ENCODE measurements around the gene SMIM17.
"Not testable (repeated sequence)": the region's sequence is repeated elsewhere in the genome, so short reads cannot be mapped to it uniquely, and the experiment has no call there.

The SMIM17 gene

GRCh38 chr19:56660381-56661107 is 17.6 kb downstream of the SMIM17 start:
- DNase-seq, result no peak

DNA sequence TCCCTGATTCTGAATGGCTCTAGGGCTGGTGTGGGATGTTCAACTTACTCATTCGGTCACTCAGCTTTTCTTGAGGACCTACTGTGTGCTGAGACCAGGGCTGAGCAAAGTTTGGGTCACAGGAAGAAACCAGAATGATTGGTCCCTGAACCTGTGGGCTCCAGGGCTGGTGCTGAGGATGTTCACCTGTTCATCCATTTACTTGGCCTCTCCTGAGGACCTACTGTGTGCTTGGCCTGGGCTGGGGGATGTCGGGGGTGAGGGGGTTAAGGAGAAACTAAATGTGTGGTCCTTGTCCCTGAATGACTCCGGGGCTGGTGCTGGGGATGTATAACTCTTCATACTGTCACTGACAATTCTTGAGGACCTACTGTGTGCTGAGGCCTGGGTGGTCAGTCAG is 18.3 kb downstream of the SMIM17 start:
- DNase-seq, result no peak

DNA sequence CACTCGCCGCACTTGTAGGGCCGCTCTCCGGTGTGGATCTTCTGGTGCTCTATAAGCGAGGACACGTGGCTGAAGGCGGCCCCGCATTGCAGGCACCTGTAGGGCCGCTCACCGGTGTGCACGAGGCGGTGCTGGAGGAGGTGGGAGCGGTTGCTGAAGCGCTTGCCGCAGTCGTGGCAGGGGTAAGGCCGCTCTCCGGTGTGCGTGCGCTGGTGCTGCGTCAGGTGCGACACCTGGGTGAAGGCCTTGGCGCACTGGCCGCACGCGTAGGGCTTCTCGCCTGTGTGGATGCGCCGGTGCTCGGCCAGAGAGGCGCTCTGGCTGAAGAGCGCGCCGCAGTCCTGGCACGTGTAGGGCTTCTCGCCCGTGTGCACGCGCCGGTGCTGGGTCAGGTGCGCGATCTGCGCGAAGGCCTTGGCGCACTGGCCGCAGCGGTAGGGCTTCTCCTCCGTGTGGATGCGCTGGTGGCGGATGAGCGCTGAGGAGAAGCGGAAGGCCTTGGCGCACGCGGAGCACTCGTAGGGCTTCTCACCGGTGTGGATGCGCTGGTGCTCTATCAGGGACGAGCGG is 21.1 kb downstream of the SMIM17 start:
- DNase-seq, result no peak

GRCh38 chr19:56664511-56664910 is 21.6 kb downstream of the SMIM17 start:
- DNase-seq, result no peak

DNA sequence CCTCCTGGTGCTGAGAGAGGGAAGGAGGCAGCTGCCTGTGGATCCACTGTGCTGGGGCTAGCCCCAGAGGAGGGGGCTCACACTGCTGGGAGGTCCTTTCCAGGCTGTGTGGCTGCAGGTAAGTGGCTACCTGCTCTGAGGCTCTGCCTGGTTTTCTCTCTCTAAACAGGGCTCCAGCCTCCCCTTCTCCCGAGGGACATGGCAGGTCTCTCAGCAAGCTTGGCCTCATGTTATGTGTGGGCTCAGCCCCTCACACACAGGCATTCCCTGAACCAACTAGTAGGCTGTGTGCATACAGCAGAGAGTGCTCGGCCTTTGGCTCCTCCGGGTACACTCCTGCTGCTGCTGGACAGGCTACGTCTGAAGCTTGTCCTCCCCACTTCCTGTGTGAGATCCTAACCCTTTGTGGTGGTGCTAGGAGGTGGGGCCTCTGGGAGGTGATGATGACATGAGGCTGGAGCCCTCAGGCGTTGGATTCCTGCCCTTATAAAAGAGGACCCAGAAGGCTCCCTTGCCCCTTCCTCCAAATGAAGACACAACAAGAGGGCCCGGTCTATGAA is 24.4 kb downstream of the SMIM17 start:
- DNase-seq, result no peak

- no peak for DNase-seq
Observed at GRCh38 chr19:56668676-56669075, 25.7 kb downstream of the SMIM17 start.

DNA sequence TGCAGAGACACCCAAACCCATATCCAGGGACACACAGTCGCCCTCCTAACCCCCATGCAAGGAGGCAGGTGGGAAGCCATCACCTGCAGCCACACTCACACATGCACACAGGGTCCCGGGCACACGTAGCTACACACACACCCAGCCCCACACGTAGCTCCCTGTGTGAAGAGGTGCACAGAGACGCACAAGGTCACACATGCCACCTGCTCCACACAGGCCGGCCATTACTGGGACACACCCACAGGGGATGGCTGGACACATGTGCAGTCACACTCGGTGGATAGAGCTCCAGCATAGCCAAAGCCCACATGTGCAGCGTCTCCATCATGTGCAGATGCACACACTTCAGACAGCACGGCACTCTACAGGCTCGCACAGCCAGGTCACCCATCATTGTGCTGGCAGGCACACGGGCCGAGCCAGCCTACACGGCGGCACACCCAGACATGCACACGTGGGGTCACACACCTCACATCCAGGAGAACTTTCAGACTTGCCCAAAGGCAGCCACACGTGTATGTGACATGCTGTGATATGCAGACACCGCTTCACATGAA is 27.5 kb downstream of the SMIM17 start:
- no peak for DNase-seq

- DNase-seq, result no peak
Observed at GRCh38 chr19:56670961-56671612, 28.1 kb downstream of the SMIM17 start.

GRCh38 chr19:56671613-56671994 is 28.6 kb downstream of the SMIM17 start, which contains the start of gene ZNF835:
ZNF835 (minus strand) TSS chr19:56671757; CDS start chr19:56665198, 6,559 bp downstream.
- no peak for DNase-seq

DNA sequence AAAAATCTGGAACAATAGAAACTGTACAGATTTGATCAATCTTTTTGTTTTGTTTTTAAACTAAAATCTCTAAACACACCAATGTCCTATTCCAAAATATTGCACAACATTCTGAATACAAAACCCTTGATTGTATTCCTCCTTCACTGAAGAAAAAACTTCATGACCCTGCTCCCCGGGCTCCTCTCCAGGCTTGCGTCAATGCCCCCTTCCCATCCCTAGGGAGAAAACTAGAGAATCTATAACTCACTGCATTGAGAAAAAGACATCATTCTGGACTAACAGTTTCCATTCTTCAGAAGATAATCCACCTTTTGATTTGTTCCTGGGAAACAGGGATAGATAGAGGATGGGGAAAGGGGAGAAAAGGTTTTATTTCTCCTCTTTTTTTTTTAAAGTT is 29.7 kb downstream of the SMIM17 start:
- DNase-seq, result not testable (repeated sequence)

GRCh38 chr19:56678205-56678604 is 35.2 kb downstream of the SMIM17 start:
- DNase-seq, result no peak

DNA sequence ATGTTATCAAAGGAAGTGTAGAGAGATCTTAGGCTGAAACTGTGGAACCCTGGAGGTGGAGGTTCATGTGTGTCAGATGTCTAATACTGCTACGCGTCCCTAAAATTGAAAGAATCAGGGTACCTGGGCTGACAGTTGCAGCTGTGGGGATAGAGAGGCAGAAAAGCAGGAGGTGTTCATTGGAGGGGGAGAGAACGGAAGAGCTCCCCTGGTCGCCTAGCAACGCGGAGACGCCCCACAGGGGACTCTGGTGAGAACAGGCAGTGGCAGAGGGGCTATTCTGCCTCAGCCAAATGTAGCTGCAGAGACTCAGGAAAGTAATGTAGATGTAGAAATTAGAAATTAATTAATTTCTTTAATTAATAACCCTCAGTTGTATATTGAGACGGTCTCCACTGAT is 38.7 kb downstream of the SMIM17 start:
- DNase-seq, result no peak

DNA sequence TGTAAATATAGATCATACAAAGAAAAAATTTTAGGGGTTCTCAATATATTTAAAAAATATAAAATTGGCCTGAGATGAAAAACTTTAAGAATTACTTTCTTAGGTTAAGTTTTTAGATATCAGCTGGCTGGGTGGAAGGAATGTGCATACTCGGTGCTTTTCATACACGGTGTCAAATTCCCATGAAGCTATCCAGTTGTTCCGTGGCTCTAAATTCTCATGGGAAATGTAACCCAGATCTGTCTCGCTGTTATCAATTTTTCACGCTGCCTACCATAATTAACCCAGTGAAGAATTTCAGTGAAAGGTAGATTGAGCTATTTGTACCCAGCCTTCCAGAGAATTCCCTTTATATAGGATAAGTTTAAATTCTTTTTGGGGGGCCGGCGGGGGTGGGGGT is 40.2 kb downstream of the SMIM17 start:
- no peak for DNase-seq

DNA sequence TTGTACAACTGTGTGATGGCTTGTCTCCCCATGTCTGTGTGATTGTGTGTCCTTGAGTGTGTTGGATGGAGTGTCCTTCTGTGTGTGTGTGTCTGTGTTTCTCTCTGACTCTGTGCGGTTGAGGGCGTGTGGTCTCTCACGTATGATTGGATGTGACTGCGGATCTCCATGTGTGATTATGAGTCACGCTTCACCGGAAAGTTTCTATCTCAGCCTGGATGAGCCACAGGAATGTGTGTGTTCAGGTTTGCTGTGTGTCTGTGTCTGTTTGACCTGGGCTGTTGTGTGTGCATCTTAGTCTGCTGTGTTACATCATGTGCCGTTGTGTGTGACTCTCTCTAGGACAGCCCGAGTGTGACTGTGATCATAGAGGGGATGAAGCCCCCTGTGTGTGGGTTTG is 44.1 kb downstream of the SMIM17 start:
- DNase-seq, result no peak

DNA sequence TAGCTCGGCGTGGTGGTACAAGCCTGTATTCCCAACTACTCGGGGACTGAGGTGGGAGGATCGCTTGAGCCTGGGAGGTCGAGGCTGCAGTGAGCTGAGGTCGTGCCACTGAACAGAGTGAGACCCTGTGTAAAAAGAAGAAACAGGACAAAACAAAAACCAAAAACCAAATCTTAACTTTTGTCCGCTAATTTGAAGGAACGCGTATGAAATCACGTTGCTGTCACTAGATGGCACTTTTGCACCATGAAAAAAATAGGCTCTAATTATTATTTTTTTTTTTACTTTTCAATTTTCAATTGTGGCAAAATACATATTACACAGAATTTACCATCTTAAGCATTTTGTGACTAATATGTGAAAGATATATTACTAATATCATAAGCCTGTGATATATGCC is 46.2 kb downstream of the SMIM17 start:
- no peak for DNase-seq

GRCh38 chr19:56690670-56691069 is 47.7 kb downstream of the SMIM17 start:
- no peak for DNase-seq

- no peak for DNase-seq
Observed at GRCh38 chr19:56692206-56692895, 49.4 kb downstream of the SMIM17 start.

GRCh38 chr19:56699552-56699951 is 56.6 kb downstream of the SMIM17 start:
- DNase-seq, result no peak

- DNase-seq, result no peak
Observed at GRCh38 chr19:56701895-56702294, 58.9 kb downstream of the SMIM17 start.

GRCh38 chr19:56705939-56706338 is 63.0 kb downstream of the SMIM17 start:
- no peak for DNase-seq

Data from NCI-H2081 (cell line).